SU-DHL-6 (cell line): ENCODE data around the gene RB1.
"Not testable (repeated sequence)": the region's sequence is repeated elsewhere in the genome, so short reads cannot be mapped to it uniquely, and the experiment has no call there.

ENCODE experiments used
- H2AFZ ChIP-seq: fragments of 200-600 bp; sonication (generic); 2 replicates; pipeline ENCODE4 v1.6.1; 2014; ENCODE audit warnings: low read depth, mild to moderate bottlenecking, moderate library complexity, mixed read lengths, antibody characterized with exemption, low read length; ENCODE audit not compliant: severe bottlenecking
- H3F3A ChIP-seq: fragments of 200-600 bp; shearing (Covaris generic); 2 replicates; pipeline ENCODE4 v1.6.0; 2016; ENCODE audit warnings: antibody characterized with exemption, mild to moderate bottlenecking; ENCODE audit not compliant: insufficient read depth
- H3K27ac ChIP-seq: fragments of 200-600 bp; sonication (generic); 2 replicates; pipeline ENCODE4 v1.5.1; 2016; ENCODE audit warnings: low read depth, mild to moderate bottlenecking, low read length, moderate library complexity, mixed read lengths
- H3K27me3 ChIP-seq: fragments of 200-600 bp; sonication (generic), shearing (Covaris generic); 2 replicates; pipeline ENCODE4 v1.6.0; 2014; ENCODE audit warnings: mild to moderate bottlenecking, low read length
- H3K36me3 ChIP-seq: fragments of 200-600 bp; sonication (generic); 2 replicates; pipeline ENCODE4 v1.6.1; 2014; ENCODE audit warnings: mild to moderate bottlenecking, low read length, mixed read lengths
- H3K4me2 ChIP-seq: fragments of 300-600, 200-600 bp; shearing (Covaris generic), sonication (generic); 2 replicates; pipeline ENCODE4 v1.6.0; 2014; ENCODE audit warnings: low read length, low read depth, mild to moderate bottlenecking; ENCODE audit not compliant: poor library complexity, severe bottlenecking
- H3K4me3 ChIP-seq: fragments of 200-600 bp; sonication (generic); 2 replicates; pipeline ENCODE4 v1.5.1; 2014; ENCODE audit warnings: antibody characterized with exemption, low read length, mild to moderate bottlenecking, mixed read lengths; ENCODE audit not compliant: insufficient read depth, poor library complexity, severe bottlenecking
- H3K79me2 ChIP-seq: fragments of 200-600 bp; sonication (generic); 2 replicates; pipeline ENCODE4 v1.6.1; 2014; ENCODE audit warnings: mild to moderate bottlenecking, low read length, moderate library complexity; ENCODE audit not compliant: insufficient read depth
- H3K9ac ChIP-seq: fragments of 200-600 bp; sonication (generic); 2 replicates; pipeline ENCODE4 v1.7.0; 2014; ENCODE audit warnings: mild to moderate bottlenecking, low read length
- H3K9me2 ChIP-seq: fragments of 200-600 bp; sonication (generic); replicated peaks from 2 replicates; pipeline ENCODE4 v1.6.1; 2014; ENCODE audit warnings: low read length; ENCODE audit not compliant: insufficient read depth
- H3K9me3 ChIP-seq: fragments of 200-600 bp; sonication (generic); 2 replicates; pipeline ENCODE4 v1.6.1; 2014; ENCODE audit warnings: low read length, mixed read lengths; ENCODE audit not compliant: insufficient read depth
- H4K20me1 ChIP-seq: fragments of 200-600 bp; sonication (generic); 2 replicates; pipeline ENCODE4 v1.6.1; 2014; ENCODE audit warnings: low read depth, mild to moderate bottlenecking, antibody characterized with exemption, low read length, moderate library complexity, mixed read lengths
- CTCF ChIP-seq: fragments of 200-600 bp; sonication (generic); IDR thresholded peaks from one replicate; pipeline ENCODE4 v1.5.1; 2017; ENCODE audit warnings: antibody characterized with exemption, mild to moderate bottlenecking, low read length, moderate library complexity; ENCODE audit not compliant: insufficient read depth, poor library complexity, severe bottlenecking
- EZH2phosphoT487 ChIP-seq: fragments of 200-600 bp; sonication (generic), shearing (Covaris generic); conservative IDR thresholded peaks from 2 replicates; pipeline ENCODE4 v1.6.1; 2018; ENCODE audit warnings: mild to moderate bottlenecking, antibody characterized with exemption, low read length, moderate library complexity, mixed read lengths

Gene RB1

GRCh38 chr13:48346583-48346982 is 43.0 kb downstream of the RB1 start:
- Histone ChIP-seq H3K9me2 (no peaks in the 10 kb centered on the region), H3K27me3 (no peaks in the 10 kb centered on the region), H3K9ac (no peak overlapping the region), H3F3A (0 out of 2 replicates have a peak, but pooled peaks cover 6% of the 10 kb centered on the region), H3K4me2 (no peak overlapping the region), H3K4me3 (no peak overlapping the region), H3K36me3 (peaks cover 77% of the 10 kb centered on the region), H3K79me2 (peaks cover 5% of the 10 kb centered on the region), H4K20me1 (no peaks in the 10 kb centered on the region), H3K9me3 (no peaks in the 10 kb centered on the region; the same call in 1 of the 2 replicates), H3K27ac (no peak overlapping the region), H2AFZ (no peak overlapping the region)
- TF ChIP-seq EZH2phosphoT487 (no peak), CTCF (no peak)

GRCh38 chr13:48349525-48349924 is 46.0 kb downstream of the RB1 start:
- H3K4me2 ChIP-seq: no peak overlapping the region
- H4K20me1 ChIP-seq: no peaks in the 10 kb centered on the region
- H3K36me3 ChIP-seq: peaks cover 76% of the 10 kb centered on the region
- peaks cover 7% of the 10 kb centered on the region; the same call in 1 of the 2 replicates for H3K9me3 ChIP-seq
- TF ChIP-seq EZH2phosphoT487 (no peak), CTCF (no peak)
- H3K9ac ChIP-seq: no peak overlapping the region
- no peak overlapping the region for H2AFZ ChIP-seq
- H3K79me2 ChIP-seq: no peaks in the 10 kb centered on the region; the same call in 1 of the 2 replicates
- no peaks in the 10 kb centered on the region for H3K27me3 ChIP-seq
- H3K27ac ChIP-seq: no peak overlapping the region
- H3K4me3 ChIP-seq: no peak overlapping the region
- no peaks in the 10 kb centered on the region for H3K9me2 ChIP-seq
- no peaks in the 10 kb centered on the region for H3F3A ChIP-seq

- peaks cover 11% of the 10 kb centered on the region; the same call in 1 of the 2 replicates for H3F3A ChIP-seq
- H3K4me2 ChIP-seq: no peak overlapping the region
- no peaks in the 10 kb centered on the region for H3K79me2 ChIP-seq
- no peak overlapping the region for H2AFZ ChIP-seq
- no peak overlapping the region for H3K4me3 ChIP-seq
- no peaks in the 10 kb centered on the region for H3K27me3 ChIP-seq
- H3K36me3 ChIP-seq: peaks cover 53% of the 10 kb centered on the region
- no peak for TF ChIP-seq EZH2phosphoT487
- no peak for TF ChIP-seq CTCF
- H3K9ac ChIP-seq: no peak overlapping the region
- H4K20me1 ChIP-seq: no peaks in the 10 kb centered on the region
- H3K9me2 ChIP-seq: no peaks in the 10 kb centered on the region
- no peak overlapping the region for H3K27ac ChIP-seq
- H3K9me3 ChIP-seq: peaks cover 7% of the 10 kb centered on the region; the same call in 1 of the 2 replicates
Observed at GRCh38 chr13:48353590-48353989, 50.0 kb downstream of the RB1 start.

GRCh38 chr13:48355524-48355923 is 52.0 kb downstream of the RB1 start:
- H3K9me2 ChIP-seq, H4K20me1 ChIP-seq, H2AFZ ChIP-seq, H3K27me3 ChIP-seq, H3K9me3 ChIP-seq, H3K79me2 ChIP-seq, H3K9ac ChIP-seq, H3K4me3 ChIP-seq, H3K4me2 ChIP-seq, H3K27ac ChIP-seq: not testable (repeated sequence)
- Histone ChIP-seq H3K36me3 (peaks cover 44% of the 10 kb centered on the region), H3F3A (peaks cover 11% of the 10 kb centered on the region; the same call in 1 of the 2 replicates)
